ENCODE measurements around the gene TMEM266.

DNA sequence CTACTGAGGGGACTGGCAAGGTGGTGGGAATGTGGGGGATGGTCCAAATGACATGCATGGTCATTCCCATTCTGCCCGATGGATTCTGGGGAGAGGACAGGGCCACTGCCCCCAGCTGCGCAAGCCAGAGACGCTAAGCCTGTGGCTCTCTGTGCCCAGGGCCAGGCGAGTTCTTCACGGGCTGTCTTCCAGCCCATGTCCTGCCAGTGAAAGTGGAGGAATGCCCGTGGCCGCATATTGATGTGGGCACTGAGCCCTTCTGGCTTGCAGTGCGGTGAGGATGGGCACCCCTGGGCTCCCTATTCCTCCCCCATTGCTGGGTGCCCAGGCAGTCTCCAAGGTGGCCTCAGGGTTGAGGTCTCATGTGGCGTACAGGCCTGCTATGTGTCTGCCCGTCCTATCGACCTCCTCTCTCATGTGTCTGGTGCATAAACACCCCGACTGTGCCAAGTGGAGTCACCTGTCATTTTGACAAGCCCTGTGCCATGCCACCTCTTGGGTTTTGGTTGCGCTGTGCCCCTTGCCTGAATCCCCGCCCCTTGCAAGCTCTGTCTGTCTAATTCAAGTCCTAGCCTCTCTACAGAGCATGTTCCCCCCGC lies 116.8 kb downstream of the TMEM266 start:
- TF ChIP-seq YY1 (IDR thresholded peaks at IDR 0.05; ENCODE audit: insufficient read depth, insufficient read length) (no peak), ZNF274 (IDR thresholded peaks at IDR 0.05; ENCODE audit: low read depth, low read length) (no peak)
